HG02763 (cell line): ENCODE measurements around the gene ZNF45.
A peak's percentile ranks its signal among the peaks of the same experiment; 100 is the strongest.
"Not testable (repeated sequence)": the region's sequence is repeated elsewhere in the genome, so short reads cannot be mapped to it uniquely, and the experiment has no call there.

Source experiments
- ATAC-seq: cut with Tn5 transposase; IDR thresholded peaks from one replicate; pipeline ENCODE4 v1.9.1; 2021; ENCODE audit warnings: mild to moderate bottlenecking, moderate library complexity; ENCODE audit not compliant: unreplicated experiment

ZNF45 gene

GRCh38 chr19:43914051-43914450 is 21.0 kb downstream of the ZNF45 start:
- ATAC-seq: no peak

GRCh38 chr19:43913383-43913782 is 21.7 kb downstream of the ZNF45 start:
- no peak for ATAC-seq

GRCh38 chr19:43910884-43911283 is 24.2 kb downstream of the ZNF45 start:
- ATAC-seq: no peak

GRCh38 chr19:43908659-43909058 is 26.4 kb downstream of the ZNF45 start:
- no peak for ATAC-seq

- no peak for ATAC-seq
These were observed 28.3 kb downstream of the ZNF45 start for GRCh38 chr19:43906774-43907173.

- no peak for ATAC-seq
These were observed 29.2 kb downstream of the ZNF45 start for GRCh38 chr19:43905897-43906296.

- ATAC-seq: no peak
These were observed 32.7 kb downstream of the ZNF45 start for GRCh38 chr19:43902399-43902798.

- peak; percentile 72 for ATAC-seq
These were observed 33.4 kb downstream of the ZNF45 start for GRCh38 chr19:43901395-43902390.

GRCh38 chr19:43895727-43896308 is 39.3 kb downstream of the ZNF45 start:
- no peak for ATAC-seq

GRCh38 chr19:43883864-43884263 is 51.2 kb downstream of the ZNF45 start, which contains the start of gene ZNF404:
Gene ZNF404 (minus strand): TSS chr19:43883964.
- no peak for ATAC-seq

- ATAC-seq: no peak
These were observed 54.6 kb downstream of the ZNF45 start for GRCh38 chr19:43880483-43880882.

- ATAC-seq: no peak
These were observed 62.3 kb downstream of the ZNF45 start for GRCh38 chr19:43872547-43873336.

- not testable (repeated sequence) for ATAC-seq
These were observed 68.2 kb downstream of the ZNF45 start for GRCh38 chr19:43866923-43867322.
